Sigmoid colon (tissue), 7 donors: ENCODE data around the gene CCDC126. TPM values are rescaled to one million over a fixed set of nuclear protein-coding genes. Genes with fewer than 3 reads are reported as not detected.
A peak's percentile ranks its signal among the peaks of the same experiment; 100 is the strongest.

Source experiments
- DNase-seq: peaks from one replicate; pipeline ENCODE4 v3.0.0-alpha.2; 2019
- H3K27ac ChIP-seq, 4 donors: fragments of 200-600 bp; sonication (generic); one replicate each; pipeline ENCODE4 v1.5.1; 2016 to 2019; ENCODE audit warnings: mild to moderate bottlenecking in 1 of 4
- H3K27me3 ChIP-seq, 3 donors: fragments of 200-600 bp; sonication (generic); one replicate each; pipeline ENCODE4 v1.5.1; 2019; ENCODE audit warnings: mild to moderate bottlenecking in 1 of 3
- H3K36me3 ChIP-seq, 4 donors: fragments of 200-600 bp; sonication (generic); one replicate each; pipeline ENCODE4 v1.5.1; 2016 to 2019
- H3K4me1 ChIP-seq, 4 donors: fragments of 200-600 bp; sonication (generic); one replicate each; pipeline ENCODE4 v1.5.1; 2017 to 2019
- H3K4me3 ChIP-seq, 4 donors: fragments of 200-600 bp; sonication (generic); one replicate each; pipeline ENCODE4 v1.5.1; 2017 to 2019; ENCODE audit warnings: mild to moderate bottlenecking in 2 of 4, moderate library complexity in 1 of 4
- H3K9me3 ChIP-seq, 4 donors: fragments of 200-600 bp in 3 of 4; sonication (generic) in 3 of 4; one replicate each; pipeline versions ENCODE4 v1.5.1 to v1.6.1; 2013 to 2019
- EP300 ChIP-seq, 4 donors: sonication (generic); formaldehyde crosslinking; IDR thresholded peaks; one replicate each; pipeline ENCODE4 v1.6.1; 2017; ENCODE audit warnings: antibody characterized with exemption in 4 of 4
- POLR2A ChIP-seq, 2 donors: fragments of 450-650 bp; IDR thresholded peaks; one replicate each; pipeline ENCODE4 v1.6.1; 2016; ENCODE audit warnings: antibody characterized with exemption in 2 of 2, mild to moderate bottlenecking in 2 of 2, moderate library complexity in 2 of 2
- POLR2AphosphoS5 ChIP-seq, 4 donors: sonication (generic); formaldehyde crosslinking; IDR thresholded peaks; one replicate each; pipeline ENCODE4 v1.6.1; 2017; ENCODE audit warnings: antibody characterized with exemption in 4 of 4
- WGBS, 2 donors: extraction: QIAGEN DNeasy Blood & Tissue Kit; methylation state at CpG; one replicate each; pipeline ENCODE4 v1.1.7; 2013; 5-methylcytosine and 5-hydroxymethylcytosine counted together
- intact Hi-C: fragments of 100-400 bp; cut with DNase I; formaldehyde crosslinking; loops from one replicate; pipeline ENCODE4 v1.15.1; 2023
- polyA plus RNA-seq, 3 donors: library from polyadenylated mRNA; stranded (reverse); fragments of 200-250 nt; gene quantifications; one replicate each; pipeline ENCODE4 v1.2.3, GENCODE V29; 2013
- total RNA-seq, 4 donors: library from RNA; depleted of rRNA; stranded (reverse); fragments of >200 nt; gene quantifications; one replicate each; pipeline ENCODE4 v1.1.0, GENCODE V29; 2016
- TF ChIP-seq, protein P1 (sequence below), 4 experiments: fragments of 450-650 bp in 3 of 4; fragments of 200-600 bp in 1 of 4; IDR thresholded peaks; one replicate each; pipeline ENCODE4 v1.5.1; 2016 to 2019; ENCODE audit warnings: antibody characterized with exemption in 4 of 4, mild to moderate bottlenecking in 3 of 4, moderate library complexity in 2 of 4
- donor health status: healthy with polysubstance abuse.
- donor health status: Bipolar disorder and iron deficiency.
- donor health status: healthy.

CCDC126 gene
- total and polyA plus RNA-seq, 7 donors, result 5.0 to 25.0 (median 11.1) TPM

DNA sequence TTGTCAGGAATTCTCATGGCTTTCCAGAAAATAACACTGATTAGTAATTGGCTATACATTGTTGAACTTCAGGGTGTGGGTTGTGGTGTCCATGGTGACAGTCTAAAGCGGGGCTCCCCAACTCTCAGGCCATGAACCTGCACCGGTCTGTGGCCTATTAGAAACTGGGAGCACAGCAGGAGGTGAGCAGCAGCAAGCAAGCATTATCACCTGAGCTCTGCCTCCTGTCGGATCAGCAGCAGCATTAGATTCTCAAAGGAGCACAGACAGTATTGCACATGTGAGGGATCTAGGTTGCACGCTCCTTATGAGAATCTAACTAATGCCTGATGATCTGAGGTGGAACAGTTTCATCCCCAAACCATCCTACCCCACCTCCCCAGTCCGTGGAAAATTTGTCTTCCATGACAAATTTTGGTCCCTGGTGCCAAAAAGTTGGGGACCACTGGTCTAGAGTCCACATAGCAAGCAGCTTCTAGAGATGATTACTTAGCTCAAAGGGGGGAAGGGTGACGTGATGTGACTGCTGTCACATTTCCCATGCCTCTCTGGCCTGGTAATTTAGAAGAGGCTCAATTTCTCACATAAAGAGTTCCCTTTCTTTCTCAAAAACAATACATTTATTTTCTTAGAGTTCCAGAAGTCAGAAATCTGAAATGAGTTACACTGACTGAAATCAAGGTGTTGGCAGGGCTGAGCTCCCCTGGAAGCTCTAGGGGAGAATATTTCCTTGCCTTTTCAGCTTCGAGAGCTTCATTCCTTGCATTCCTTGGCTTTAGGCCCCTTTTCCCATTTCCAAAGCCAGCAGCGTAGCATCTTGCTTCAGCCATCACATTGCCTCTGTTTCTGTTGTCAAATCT, 65.2 kb downstream of the CCDC126 start:
- DNase-seq, result no peak
- Histone ChIP-seq H3K36me3 (no peaks in the 10 kb centered on the region), H3K4me1 (no peaks in the 10 kb centered on the region), H3K27me3 (no peaks in the 10 kb centered on the region), H3K4me3 (no peak overlapping the region), H3K9me3 (peaks cover 0 to 2% (median 0%) of the 10 kb centered on the region in 4 donors), H3K27ac (no peak overlapping the region)
- no peak for TF ChIP-seq EP300 (IDR thresholded peaks at IDR 0.05)
- no peak for TF ChIP-seq POLR2A (IDR thresholded peaks at IDR 0.05)
- TF ChIP-seq, protein P1, sequence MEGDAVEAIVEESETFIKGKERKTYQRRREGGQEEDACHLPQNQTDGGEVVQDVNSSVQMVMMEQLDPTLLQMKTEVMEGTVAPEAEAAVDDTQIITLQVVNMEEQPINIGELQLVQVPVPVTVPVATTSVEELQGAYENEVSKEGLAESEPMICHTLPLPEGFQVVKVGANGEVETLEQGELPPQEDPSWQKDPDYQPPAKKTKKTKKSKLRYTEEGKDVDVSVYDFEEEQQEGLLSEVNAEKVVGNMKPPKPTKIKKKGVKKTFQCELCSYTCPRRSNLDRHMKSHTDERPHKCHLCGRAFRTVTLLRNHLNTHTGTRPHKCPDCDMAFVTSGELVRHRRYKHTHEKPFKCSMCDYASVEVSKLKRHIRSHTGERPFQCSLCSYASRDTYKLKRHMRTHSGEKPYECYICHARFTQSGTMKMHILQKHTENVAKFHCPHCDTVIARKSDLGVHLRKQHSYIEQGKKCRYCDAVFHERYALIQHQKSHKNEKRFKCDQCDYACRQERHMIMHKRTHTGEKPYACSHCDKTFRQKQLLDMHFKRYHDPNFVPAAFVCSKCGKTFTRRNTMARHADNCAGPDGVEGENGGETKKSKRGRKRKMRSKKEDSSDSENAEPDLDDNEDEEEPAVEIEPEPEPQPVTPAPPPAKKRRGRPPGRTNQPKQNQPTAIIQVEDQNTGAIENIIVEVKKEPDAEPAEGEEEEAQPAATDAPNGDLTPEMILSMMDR (IDR thresholded peaks at IDR 0.05), result no peak
- TF ChIP-seq POLR2AphosphoS5 (IDR thresholded peaks at IDR 0.05), result no peak
- intact Hi-C loops, result no loop called here
- WGBS, 2 donors, result 87 to 89% methylated on average over 8 of the region's 8 CpGs

DNA sequence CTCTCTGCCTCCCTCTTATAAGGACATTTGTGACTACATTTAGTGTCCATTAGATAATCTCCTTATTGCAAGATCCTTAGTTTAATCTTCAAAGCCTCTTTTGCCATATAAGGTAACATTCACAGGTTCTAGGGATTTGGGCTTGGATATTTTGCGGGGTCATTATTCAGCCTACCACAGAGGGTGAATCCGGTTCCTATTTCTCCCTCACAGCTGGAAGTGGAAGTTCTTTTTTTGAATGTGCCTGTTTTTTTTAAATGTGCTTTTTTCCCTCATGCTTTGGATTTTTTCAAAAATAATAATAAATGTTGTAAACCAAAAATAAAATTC, 65.8 kb downstream of the CCDC126 start:
- no peak overlapping the region for H3K27ac ChIP-seq
- H3K4me1 ChIP-seq, result no peaks in the 10 kb centered on the region
- TF ChIP-seq, protein P1 (IDR thresholded peaks at IDR 0.05), result no peak
- TF ChIP-seq EP300 (IDR thresholded peaks at IDR 0.05) (no peak), POLR2A (IDR thresholded peaks at IDR 0.05) (no peak), POLR2AphosphoS5 (IDR thresholded peaks at IDR 0.05) (no peak)
- no peaks in the 10 kb centered on the region for H3K27me3 ChIP-seq
- H3K9me3 ChIP-seq, result peaks cover 0 to 2% (median 0%) of the 10 kb centered on the region in 4 donors
- intact Hi-C loops, result no loop called here
- H3K4me3 ChIP-seq, result no peak overlapping the region
- no peaks in the 10 kb centered on the region for H3K36me3 ChIP-seq
- DNase-seq, result no peak
- WGBS, 2 donors, result 91 to 95% methylated on average over 2 of the region's 2 CpGs

- intact Hi-C loops, result no loop called here
These were observed 66.9 kb downstream of the CCDC126 start for GRCh38 chr7:23664122-23664521.

GRCh38 chr7:23672033-23672432, 74.9 kb downstream of the CCDC126 start:
- Histone ChIP-seq H3K27me3 (no peaks in the 10 kb centered on the region), H3K36me3 (no peaks in the 10 kb centered on the region), H3K4me3 (no peak overlapping the region), H3K9me3 (no peaks in the 10 kb centered on the region), H3K4me1 (no peaks in the 10 kb centered on the region), H3K27ac (no peak overlapping the region)
- 87 to 88% methylated on average over 3 of the region's 3 CpGs for WGBS, 2 donors
- intact Hi-C loops, result no loop called here
- TF ChIP-seq POLR2A (IDR thresholded peaks at IDR 0.05) (no peak), POLR2AphosphoS5 (IDR thresholded peaks at IDR 0.05) (no peak), EP300 (IDR thresholded peaks at IDR 0.05) (no peak)
- TF ChIP-seq, protein P1 (IDR thresholded peaks at IDR 0.05), result no peak
- DNase-seq, result no peak

More at GRCh38 chr7:23664122-23664521, 66.9 kb downstream of the CCDC126 start:
- H3K9me3 ChIP-seq, result no peaks in the 10 kb centered on the region
- no peak for TF ChIP-seq EP300 (IDR thresholded peaks at IDR 0.05)
- TF ChIP-seq POLR2AphosphoS5 (IDR thresholded peaks at IDR 0.05), result no peak
- H3K4me3 ChIP-seq, result no peak overlapping the region
- H3K27me3 ChIP-seq, result no peaks in the 10 kb centered on the region
- H3K27ac ChIP-seq, result no peak overlapping the region
- no peak for DNase-seq
- no peaks in the 10 kb centered on the region for H3K4me1 ChIP-seq
- no peaks in the 10 kb centered on the region for H3K36me3 ChIP-seq

DNA sequence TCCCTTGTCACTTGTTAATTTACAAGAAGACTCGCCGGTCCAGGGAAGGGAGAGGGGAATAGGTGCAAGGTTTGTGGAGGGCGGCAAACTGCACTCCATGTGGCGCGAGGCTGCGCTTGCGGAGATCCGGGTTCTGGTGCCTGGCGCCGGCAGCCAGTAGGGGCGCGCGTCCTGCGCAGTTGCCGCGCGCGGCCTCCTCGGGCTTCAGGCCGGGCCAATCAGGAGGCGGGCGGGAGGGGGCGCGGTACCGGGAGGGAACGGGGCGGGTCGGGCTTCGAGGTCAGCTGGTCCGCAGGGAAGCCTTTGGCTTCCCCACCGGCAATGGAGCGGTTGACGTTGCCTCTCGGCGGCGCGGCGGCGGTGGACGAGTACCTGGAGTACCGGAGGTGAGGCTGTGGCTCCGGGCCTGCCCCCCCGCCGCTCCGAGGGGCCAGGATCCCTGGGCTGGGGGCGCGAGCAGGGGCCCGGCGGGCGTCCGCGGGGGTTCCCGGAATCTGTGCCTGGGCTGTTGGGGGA, 82.8 kb downstream of the CCDC126 start, which contains the start of gene FAM221A:
FAM221A (plus strand) TSS at position 302 of the 516 bp plus-strand sequence; CDS start at position 322, 20 bp downstream.
- Histone ChIP-seq H3K27ac (peak within 1 kb of the TSS; percentile 83 to 86 (median 84)), H3K4me3 (peak within 1 kb of the TSS; percentile 62 to 83 (median 66)), H3K4me1 (peaks cover 0 to 15% (median 8%) of the 10 kb centered on the region in 4 donors), H3K9me3 (no peaks in the 10 kb centered on the region), H3K36me3 (no peaks in the 10 kb centered on the region), H3K27me3 (no peaks in the 10 kb centered on the region)
- peak; percentile 95 for DNase-seq
- intact Hi-C loops, result loop anchor here (1.0 to 10.0 kb wide), 2 partner anchors 83 to 385 kb away; partner anchors contain the start of genes CCDC126 and MALSU1
- TF ChIP-seq, protein P1 (IDR thresholded peaks at IDR 0.05), result peak; percentile 57 to 89 (median 63)
- TF ChIP-seq POLR2A (IDR thresholded peaks at IDR 0.05), result no peak
- peak in 3 of 4 donors; percentile 65 to 78 (median 71) for TF ChIP-seq POLR2AphosphoS5 (IDR thresholded peaks at IDR 0.05)
- 1% methylated on average over 53 of the region's 53 CpGs for WGBS, 2 donors
